Limb (tissue), 2 donors: ENCODE results near the gene AP1M2.
A peak's percentile ranks its signal among the peaks of the same experiment; 100 is the strongest.
"Not testable (repeated sequence)": the region's sequence is repeated elsewhere in the genome, so short reads cannot be mapped to it uniquely, and the experiment has no call there.

Experiments used
- DNase-seq, 2 donors: peaks; one replicate each; pipeline ENCODE4 v3.0.0-alpha.2; 2016; ENCODE audit errors: extremely low spot score in 2 of 2

AP1M2 gene

DNA sequence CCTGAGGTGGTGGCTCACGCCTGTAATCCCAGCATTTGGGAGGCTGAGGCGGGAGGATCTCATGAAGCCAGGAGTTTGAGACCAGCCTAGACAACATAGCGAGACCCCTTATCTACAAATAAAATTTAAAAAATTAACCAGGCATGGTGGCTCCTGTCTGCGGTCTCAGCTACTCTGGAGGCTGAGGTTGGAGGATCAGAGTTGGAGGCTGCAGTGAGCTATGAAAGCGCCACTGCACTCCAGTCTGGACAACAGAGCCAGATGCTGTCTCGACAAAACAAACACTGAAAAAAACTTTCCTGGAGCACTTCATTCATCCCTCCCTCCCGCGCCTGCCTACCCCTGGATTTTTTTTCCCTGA is 44.1 kb downstream of the AP1M2 start:
- no peak for DNase-seq

DNA sequence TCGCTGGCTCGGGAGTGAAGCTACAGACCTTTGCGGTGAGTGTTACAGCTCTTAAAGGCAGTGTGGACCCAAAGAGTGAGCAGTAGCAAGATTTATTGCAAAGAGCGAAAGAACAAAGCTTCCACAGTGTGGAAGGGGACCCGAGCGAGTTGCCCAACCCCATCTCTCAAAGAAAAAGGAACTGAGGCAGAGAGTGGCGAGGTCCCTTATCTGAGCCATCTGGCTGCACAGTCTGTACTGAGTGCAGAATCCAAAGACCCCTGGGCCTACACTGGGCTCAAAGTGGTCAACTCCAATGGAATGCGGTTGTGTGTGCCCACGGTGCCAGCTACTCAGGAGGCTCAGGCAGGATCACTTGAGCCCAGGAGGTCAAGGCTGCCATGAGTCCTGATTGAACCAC is 48.1 kb downstream of the AP1M2 start:
- not testable (repeated sequence) for DNase-seq

DNA sequence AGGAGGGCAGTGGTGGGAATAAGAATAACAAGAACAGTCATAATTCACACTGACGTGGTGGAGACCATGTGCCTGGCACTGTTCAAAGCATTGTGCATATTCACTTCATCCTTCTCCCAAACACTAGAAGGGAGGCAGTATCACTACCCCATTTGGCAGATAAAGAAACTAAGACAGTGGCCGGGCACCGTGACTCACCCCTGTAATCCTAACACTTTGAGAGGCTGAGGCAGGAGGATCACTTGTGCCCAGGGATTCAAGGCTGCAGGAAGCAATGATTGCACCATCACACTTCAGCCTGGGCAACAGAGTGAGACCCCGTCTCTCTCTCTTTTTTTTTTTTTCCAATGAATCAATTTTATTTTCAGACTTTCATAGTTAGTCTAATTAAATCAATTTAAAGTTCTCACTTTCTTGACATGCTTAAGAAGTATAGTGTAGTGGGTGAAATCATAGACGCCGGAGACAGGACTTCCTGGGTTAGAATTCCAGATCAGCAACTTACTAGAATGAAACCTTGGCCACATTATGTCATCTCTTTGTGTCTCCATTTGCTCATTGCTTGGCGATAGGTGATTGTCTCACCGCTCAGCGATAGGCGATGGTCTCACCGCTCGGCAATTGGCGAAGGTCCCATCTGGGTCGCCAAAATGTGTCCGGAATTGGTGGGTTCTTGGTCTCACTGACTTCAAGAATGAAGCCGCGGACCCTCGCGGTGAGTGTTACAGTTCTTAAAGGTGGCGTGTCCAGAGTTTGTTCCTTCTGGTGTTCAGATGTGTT is 48.7 kb downstream of the AP1M2 start:
- DNase-seq, result no peak

DNA sequence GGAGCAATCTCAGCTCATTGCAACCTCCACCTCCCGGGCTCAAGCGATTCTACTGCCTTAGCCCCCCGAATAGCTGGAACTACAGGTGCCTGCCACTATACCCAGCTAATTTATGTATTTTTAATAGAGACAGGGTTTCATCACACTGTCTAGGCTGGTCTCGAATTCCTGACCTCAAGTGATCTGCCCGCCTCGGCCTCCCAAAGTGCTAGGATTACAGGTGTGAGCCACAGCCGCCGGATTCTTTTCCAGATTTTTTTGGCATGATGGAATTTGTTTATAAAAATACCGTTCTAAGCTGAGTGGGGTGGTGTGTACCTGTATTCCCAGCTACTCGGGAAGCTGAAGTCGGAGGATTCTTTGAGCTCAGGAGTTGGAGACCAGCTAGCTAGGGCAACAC is 49.4 kb downstream of the AP1M2 start:
- no peak for DNase-seq

DNA sequence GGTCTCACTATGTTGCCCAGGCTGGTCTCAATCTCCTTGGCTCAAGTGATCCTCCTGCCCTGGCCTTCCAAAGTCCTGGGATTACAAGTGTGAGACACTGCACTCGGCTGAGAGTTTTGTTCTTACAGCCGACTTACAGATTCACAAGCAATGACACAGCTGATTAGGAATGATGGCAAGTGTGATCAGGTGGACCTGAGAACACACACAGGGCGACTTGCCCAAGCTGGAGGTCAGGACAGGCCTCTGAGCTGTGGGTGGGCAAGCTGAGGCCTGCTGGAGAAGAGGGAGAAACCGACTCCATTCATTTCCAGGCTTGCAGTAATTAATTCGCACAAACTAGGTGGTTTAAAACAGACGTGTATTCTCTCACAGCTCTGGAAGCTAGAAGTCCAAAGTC is 51.5 kb downstream of the AP1M2 start:
- no peak for DNase-seq

DNA sequence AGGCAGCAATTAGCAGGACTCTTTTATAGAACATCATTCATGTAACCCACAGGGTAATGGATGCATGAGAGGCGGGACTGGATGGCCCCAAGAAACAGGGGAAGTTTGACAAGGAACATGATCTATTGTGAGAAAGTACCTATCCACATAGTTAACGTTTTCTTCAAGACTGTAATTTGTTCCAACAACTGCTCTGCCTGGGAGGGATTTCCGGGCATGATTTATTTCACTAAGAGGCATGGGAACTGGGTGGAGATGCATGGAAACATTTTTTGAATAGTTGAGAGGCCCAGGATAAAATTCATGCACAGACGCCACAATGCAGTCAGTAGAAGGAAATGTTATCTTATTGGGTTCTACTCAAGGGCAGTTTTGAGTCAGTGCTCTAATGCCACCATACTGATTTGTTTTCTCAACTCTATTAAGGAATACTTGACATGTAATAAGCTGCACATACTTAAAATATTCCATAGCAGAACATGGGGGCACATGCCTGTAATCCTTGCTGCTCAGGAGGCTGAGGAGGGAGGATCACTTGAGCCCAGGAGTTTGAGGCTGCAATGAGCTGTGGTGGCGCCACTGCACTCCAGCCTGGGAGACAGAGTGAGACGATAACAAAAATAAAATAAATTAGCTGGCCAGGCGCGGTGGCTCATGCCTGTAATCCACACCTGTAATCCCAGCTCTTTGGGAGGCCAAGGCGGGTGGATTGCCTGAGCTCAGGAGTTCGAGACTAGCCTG is 53.3 kb downstream of the AP1M2 start:
- peak in 1 of 2 donors; percentile 29 for DNase-seq

DNA sequence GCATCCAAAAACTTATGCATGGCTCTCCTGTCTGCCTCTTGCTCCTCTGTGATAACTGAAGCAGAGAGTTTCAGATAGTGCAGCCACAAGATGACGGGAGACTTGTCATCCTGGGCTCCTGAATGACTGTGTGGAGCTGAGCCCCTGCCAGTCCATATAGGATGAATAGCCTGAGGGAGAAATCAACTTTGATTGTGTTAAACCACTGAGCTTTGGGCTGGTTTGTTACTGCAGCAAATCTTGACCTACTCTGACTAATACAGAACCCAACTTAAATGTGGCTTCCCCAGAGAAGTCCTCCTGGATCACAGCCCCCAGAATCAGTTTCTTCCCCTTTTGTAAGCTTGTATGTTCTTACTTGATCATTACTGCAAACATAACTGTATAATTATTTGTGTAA is 54.7 kb downstream of the AP1M2 start:
- no peak for DNase-seq

DNA sequence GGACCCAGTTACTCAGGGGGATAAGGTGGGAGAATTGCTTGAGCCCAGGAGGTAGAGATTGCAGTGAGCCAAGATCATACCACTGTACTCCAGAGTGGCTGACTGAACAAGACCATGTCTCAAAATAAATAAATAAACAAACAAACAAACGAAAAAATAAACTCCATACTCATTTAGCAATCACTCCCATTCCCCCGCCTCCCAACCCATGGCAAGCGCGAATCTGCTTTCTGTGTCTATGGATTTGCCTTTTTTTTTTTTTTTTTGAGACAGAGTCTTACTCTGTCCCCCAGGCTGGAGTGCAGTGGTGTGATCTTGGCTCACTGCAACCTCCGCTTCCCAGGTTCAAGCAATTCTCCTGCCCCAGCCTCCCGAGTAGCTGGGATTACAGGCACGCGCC is 60.2 kb downstream of the AP1M2 start:
- not testable (repeated sequence) for DNase-seq

DNA sequence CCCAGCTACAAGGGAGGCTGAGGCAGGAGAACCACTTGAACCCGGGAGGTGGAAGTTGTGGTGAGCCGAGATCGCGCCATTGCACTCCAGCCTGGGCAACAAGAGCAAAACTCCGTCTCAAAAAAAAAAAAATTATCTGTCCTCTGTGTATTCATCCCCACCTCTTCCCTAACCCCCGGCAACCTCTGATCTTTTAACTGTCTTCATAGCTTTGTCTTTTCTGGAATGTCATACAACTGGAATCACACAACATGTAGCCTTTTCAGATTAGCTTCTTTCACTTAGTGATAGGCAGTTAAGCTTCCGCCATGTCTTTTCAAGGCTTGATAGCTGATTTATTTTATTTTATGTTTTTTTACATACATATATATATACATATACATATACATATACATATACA is 61.5 kb downstream of the AP1M2 start:
- no peak for DNase-seq

DNA sequence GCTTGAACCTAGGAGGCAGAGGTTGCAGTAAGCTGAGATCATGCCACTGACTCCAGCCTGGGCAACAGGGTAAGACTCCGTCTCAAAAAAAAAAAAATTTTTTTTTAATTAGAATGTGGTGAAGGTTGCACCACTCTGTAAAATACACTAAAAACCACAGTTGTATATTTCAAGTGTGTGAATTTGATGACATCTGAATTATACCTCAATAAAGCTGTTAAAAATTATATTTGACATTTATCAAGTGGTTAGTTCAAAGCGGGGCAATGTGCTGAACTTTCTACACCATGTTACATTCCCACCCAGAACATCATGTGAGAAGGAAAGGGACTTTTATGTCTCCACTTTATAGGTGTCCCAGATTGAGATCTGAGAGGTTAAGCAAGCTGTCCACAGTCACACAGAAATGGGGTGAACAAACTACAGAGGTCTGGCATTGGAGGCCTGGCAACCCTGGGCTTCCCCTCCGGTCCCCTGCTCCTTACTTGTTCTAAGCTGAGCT is 63.9 kb downstream of the AP1M2 start:
- no peak for DNase-seq
